NCI-H2081 treated with DMSO at 0.1 percent for 48 hours (cell line): ENCODE data around the gene SUGCT.

Experiments
- DNase-seq: peaks from one replicate; lab custom pipeline; 2025; lab: John Stamatoyannopoulos, UW

SUGCT gene

DNA sequence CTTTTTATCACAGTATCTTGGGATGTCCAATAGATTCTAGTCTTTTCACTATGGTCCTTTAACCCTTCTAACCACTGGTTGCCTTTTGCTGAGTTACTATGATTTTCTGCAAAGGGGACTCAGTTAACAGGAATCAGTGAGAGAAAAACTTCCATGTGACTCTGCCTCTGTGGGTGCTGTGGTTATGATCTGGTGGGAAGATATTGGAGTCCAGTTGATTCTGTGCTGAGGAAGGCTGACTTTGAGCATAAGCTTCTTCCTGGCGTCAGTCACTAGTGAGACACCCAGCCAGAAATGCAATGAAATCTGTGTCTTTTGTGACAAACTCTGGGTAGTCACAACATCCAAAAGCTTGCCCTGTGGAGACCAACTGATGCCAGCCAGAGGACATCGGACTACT lies 648.0 kb downstream of the SUGCT start:
- DNase-seq: no peak

DNA sequence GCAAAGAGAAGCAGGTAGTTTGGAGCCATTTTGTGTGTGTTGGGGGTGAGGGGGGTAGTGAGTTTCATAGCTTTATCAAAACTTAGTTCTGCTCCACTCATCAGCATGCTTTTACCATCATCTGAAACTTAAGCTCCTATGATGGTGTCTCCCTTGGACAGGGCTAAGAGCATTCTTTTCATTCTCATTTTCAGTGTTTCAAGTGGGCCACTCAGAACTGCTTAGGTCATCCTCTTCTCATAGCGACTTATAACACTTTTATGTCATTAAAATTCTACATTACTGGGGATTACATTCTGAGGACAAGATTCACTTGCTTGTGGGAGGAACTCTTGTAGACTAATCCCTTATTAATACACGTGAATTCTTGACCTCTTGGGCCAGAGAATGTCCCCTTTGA lies 649.4 kb downstream of the SUGCT start:
- no peak for DNase-seq

DNA sequence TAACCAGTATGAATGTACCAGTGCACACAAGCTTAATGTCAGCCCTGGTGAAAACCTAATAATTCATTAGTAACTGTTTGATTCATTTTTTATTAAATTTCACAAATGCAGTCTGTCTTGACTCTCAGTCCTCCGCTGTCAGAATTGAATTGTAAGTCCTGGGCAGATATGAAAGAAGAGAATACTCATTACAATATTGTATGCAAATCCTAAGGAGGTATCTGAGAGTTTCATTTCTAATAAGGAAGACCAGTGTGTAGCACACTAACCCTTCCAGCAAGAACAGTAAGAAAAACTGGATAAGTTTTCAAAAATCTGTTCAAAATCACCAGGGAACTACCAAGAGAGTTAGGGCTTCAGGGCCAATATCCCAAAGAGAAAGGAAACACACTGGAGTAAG lies 652.1 kb downstream of the SUGCT start:
- no peak for DNase-seq

DNA sequence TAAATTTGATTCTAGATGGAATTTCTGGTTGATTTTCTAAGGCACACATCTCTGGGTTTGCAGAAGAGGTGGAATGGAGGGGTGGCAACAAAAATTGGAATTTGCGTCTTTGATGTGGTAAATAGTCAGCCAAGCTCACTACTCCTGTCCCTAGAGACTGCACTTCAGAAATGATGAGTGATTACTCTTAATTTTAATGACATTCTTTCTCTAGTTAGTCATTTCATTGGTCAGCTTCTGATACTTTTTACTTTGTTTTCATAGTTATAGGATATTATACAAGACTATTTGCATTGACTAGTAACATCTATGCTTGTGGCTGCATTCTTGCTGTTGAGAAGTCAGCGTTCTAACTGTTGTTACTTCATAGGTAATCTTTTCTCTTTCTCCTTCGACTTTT lies 658.3 kb downstream of the SUGCT start:
- DNase-seq: no peak

DNA sequence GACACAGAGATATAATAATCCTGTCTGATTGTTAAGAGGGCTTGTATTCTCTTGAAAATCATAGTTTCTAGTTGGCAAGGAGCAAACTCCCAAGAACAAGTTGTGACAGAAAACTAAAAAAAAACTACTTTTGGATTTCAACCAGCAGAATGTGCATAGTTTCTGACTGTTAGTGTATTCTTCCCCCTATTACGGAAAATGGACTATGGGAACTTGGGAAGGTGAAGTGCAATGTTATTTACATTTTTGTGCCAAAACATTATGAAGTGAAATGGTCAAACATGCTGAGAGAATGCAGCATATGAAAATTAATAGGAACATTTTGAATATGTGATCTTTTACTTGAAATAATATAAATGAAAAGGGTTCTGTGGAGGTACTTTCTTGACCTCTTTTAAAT lies 660.8 kb downstream of the SUGCT start:
- DNase-seq: no peak

DNA sequence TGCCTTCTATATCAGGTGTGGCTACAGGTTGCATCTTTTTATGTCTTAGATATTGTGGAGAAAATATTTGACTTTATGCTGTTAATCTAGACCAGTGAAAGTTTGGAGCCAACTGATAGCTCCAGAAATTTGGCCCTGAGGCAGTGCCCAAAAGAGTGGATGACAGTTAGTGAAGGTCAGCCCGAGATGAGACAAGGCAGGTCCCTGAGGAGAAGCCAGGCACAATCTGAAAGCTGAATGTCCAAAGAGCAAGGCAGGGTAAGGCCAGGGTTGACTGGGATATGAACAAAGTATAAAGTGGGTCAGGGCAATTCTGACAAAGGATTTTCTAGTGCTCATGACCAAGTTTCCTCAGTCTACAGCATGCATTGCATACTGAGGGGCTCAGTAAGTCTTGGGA lies 661.9 kb downstream of the SUGCT start:
- DNase-seq: no peak

DNA sequence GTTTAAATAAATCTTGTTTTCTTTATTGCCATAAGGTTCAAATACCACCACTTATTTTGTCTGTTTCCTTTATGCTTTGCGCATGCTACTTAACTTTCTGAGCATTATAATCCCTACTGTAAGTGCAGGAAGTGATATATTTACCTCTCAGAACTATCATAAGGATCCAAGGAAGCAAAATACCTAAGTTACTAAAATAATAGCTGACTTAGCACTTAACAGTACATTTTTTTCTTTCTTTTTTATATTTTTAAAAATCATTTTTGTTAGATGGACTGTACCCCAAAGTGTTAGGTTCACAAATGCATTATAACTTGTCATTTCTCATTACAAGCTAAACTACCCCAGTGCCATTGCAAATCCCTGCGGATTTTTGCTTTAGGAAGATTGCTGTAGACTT lies 663.8 kb downstream of the SUGCT start:
- DNase-seq: no peak

DNA sequence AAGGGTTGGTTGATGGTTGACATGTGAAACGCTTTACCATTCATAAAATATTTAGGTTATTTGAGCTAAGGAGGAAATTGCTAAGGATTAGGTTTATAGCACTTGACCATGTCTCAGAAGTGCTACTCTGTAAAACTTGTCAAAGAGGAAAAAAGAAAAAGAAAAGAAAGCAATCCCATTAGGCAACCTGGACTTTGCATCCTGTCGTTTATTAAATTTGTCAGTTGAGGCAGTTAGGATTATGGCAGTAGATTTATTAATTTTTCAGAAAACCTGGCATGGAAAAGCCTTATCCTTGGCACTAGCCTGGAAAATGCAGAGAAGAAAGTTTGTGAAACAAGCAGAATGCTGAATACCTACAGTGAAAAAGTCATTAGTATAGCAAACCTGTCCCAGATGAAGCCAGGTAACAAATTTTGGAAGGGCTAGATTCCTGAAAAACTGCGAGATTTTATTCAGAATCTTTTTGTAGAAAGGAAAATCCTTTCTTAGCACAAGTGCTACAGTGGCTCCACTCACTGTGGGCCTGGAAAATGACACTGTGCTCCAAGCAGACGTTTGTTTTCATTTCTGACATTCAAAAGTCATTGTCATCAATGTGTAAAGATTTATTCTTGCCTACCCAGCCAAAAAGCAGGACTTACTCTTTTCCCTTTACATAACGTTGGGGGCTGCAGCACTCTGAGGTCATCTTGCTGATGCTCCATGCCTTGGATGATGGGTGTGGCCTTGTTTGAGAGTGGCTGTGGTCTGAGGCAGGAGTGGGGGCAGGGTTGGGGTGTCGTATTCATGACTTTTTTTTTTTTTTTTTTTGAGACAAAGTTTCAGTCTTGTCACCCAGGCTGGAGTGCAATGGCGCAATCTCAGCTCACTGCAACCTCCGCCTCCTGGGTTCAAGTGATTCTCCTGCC lies 664.9 kb downstream of the SUGCT start:
- DNase-seq: no peak

DNA sequence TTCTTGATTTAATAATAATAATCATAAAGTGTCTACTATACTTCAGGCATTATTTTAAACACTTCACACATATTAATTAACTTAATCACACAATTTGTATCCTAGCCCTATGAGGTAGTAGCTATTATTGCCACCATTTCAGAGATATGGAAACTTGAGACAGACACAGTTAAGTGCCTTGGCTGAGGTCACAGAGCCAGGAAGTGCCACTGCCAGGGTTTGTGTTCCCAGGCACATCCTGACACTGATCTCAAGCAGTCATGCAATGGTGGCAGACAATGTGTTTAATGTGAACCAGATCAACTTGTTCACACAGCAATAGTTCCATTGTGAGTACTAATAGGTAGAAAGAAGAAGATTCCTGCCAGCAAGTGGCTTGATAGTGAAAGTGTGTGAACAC lies 666.0 kb downstream of the SUGCT start:
- DNase-seq: no peak

DNA sequence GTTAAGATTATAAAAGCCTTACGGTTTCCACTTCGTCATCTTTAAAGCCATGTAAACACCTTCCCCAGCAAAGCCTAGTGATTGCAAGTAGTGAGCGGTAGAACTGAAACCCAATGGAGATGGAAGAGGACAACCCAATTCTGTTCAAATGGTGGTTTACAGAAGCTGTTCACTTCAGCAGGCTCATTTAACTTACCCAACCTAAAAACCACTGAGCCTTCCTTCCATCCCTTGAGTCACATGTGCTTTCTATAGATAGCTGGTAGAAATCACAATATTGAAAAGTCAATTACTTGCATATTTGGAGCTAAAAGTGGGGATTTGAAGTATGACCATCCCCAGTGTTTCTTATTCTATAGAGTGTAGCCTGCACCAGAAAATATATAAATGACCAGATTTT lies 667.7 kb downstream of the SUGCT start:
- no peak for DNase-seq

DNA sequence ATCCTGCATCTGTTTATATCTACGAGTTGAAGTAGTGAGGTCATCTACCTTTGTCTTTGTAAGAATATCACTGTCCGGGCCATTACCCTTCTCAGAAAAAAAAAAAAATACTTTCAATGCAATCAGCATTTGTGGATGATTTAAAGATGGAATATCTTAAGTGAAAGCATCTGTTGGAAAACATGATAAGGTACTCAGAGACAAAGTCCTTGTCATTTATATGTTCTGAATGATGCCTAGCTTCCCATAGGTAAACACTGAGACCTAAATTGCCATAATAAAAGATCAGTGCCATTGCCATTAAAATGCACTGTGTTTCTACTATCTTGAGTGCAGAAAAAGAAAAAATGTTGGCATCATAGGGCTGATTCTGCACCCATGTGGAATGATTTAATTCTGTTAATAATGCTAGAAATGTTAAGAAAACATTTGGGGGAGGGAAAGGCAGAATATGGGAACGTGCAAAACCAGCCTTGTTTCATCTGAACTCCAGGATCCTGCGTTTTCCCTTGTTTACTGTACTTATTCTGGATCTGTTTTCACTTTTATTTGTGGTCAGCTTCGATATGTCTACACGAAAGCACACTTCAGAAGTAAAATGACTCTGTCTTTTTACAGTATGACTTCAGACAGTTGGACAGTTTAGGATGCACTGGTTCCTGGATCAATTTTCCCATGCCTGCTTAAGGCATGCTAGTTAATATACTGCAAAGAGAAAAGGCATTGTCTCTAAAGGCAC lies 669.8 kb downstream of the SUGCT start:
- DNase-seq: no peak

DNA sequence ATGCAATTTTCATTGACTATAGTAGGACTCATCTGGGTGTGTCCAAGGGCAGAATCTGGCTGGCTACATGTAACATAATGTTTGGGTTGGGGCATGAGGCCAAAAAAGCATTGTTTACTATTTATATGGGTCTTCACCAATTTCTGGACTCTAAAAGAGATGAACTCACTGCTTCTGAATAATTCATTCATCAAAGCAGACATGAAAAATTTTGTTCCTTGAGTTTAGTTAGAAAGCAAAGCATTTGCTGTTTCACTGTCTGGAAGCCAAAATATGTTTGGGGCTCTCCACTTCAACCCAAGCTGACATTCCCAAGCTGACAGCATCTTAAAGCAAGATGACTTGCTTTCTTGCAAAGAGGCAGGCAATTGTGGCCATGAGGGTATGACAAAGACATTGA lies 670.6 kb downstream of the SUGCT start:
- DNase-seq: no peak

DNA sequence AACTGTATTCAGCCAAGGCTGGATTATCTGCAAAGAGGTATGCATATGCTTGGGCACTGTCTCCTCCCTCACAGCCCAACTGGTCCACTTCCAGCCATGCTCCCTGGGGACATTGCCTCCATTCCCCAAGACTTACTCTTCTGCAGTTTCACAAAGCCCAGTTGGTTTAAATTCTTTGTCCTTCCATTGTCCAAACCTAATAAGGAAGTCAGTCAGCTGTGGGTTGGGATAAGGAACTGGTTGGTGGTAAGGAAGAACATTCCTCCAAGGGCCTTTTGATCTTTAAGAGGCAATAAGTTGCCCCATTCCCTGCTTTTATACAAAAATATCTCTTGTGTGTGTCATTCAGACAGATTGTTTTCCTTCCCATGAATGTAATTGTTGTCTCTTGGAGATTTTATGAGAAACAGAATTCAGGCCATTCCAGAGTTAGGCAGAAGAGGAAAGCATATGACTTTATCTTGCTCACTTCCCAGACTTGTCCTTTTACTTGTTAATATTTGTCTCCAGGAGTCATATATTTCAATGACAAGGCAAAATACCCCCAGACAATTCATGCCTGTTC lies 673.7 kb downstream of the SUGCT start:
- DNase-seq: no peak

DNA sequence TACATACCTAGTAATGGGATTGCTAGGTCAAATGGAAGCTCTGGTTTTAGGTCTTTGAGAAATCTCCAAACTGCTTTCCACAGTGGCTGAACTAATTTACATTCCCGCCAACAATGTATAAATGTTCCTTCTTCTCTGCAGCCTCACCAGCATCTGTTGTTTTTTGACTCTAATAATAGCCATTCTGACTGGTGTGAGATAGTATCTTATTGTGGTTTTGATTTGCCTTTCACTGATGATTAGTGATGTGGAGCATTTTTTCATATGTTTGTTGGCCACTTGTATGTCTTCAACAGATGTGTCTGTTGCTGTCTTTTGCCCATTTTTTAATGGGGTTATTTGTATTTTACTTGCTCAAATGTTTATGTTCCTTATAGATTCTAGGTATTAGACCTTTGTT lies 675.5 kb downstream of the SUGCT start:
- no peak for DNase-seq

DNA sequence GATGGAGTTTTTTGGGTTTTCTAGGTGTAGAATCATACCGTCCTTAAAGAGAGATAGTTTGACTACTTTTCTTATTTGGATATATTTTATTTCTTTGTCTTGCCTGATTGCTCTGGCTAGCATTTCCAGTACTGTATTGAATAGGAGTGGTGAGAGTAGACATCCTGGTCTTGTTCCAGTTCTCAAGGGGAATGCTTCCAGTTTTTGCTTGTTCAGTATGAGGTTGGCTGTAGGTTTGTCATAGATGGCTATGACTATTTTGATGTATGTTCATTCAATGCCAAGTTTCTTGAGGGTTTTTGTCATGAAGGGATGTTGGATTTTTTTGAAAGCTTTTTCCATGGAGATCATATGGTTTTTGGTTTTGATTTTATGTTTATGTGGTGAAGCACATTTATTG lies 676.9 kb downstream of the SUGCT start:
- no peak for DNase-seq

DNA sequence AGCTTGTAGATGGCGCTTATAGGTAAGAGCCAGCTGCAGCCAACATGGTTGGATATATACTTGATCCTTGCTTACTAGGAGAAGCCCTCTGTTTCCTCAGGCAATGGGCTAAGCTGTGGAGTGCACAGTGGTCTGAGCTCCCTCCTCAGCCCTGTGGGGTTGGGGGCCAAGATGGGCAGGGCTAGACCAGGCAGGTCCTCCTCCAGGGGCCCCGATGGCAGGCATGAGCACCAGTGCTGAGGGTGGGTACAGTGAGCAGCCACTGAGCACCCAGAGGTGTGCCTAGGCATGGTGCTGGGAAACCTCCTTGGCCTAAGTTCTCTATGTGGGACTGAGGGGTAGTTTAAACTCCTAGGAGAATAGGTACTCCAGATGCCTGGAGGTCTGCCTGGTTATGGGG lies 680.2 kb downstream of the SUGCT start:
- DNase-seq: no peak

DNA sequence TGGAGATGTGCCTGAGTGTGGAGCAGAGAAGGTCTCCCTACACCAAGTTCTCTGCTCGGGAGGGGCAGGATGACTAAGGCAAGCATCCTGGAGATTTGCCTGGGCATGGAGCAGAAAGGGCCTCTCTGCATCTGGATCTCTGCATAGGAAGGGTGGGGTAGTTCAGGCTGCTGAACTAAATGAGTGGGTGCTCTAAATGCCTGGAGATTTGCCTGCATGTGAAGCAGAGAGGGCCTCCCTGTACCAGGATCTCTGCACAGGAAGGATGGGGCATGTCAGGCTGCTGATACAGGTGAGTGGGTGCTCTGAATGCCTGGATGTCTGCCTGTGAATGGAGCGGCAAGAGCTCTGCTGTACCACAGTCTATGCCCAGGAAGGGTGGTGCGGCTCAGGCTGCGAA lies 680.7 kb downstream of the SUGCT start:
- no peak for DNase-seq

DNA sequence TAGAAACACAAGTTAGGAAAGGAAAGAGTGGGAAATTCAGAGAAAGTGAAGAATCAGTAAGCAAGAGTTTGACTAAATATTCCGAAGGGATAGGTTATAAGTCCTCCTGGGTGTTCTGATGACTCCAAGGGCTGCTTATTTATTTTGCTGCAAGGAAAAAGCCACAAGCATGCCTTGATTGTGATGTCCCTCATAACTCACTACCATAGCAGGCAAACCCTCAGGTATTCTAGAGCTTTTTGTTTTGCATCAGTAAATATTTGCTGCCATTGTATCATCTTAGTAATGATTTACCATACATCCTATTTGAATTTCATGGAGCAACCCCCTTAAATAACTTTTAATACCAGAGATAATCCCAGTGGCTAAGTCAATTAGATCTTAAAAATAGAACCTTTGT lies 688.1 kb downstream of the SUGCT start:
- DNase-seq: no peak

DNA sequence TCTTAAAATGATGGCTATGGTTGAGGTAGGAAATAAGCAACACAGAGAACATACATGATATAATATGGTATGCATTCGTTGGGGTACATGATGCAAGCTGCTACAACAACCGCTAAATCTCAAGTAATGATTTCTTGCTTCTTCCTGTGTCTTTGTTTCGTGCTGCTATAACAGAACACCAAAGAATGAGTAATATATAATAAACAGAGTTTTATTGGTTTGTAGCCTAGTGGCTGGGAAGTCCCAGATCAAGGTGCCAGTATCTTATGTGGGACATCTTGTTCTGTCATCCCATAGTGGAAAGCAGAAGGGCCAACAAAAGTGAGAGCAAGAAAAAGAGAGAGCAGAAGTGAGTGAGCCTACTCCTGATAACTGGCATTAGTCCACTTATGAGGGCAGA lies 689.7 kb downstream of the SUGCT start:
- DNase-seq: no peak

DNA sequence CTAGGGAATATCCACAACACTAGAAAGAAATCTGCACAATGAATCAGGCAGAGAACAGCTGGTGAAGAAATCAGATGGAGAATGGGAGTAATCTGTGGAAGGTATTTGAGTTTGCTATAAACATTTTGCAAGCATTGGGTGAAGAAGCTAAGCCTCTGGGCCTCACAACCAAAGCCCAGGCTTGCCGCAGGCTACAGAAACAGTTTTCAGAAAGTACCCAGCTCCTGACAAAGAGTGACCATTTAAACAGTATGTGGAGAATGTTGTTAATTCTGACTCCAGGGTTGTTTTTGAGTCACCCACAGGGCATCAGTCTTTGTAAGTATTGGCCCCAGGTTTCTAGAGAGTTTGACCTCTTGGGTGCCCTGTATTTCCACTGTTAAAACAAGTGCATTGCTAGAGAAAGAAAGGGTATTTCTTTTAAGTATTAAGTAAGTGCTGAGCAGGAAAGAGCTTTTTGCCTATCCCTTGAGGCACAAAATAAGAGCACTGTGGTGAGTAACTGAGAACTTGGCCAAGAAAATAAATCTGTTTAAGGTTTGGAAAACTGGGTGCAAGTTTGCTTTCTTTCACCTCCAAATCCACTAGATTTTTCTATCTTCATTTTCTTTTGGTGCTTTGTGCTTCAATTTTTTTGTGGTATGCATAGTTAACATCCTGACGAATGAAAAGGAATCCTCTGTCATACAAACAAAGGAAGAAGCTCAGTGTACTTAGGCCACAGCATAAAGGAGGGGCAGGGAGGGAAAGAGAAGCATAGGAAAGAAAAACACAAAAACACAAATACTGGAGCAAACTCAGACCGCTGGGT lies 691.8 kb downstream of the SUGCT start:
- DNase-seq: no peak

DNA sequence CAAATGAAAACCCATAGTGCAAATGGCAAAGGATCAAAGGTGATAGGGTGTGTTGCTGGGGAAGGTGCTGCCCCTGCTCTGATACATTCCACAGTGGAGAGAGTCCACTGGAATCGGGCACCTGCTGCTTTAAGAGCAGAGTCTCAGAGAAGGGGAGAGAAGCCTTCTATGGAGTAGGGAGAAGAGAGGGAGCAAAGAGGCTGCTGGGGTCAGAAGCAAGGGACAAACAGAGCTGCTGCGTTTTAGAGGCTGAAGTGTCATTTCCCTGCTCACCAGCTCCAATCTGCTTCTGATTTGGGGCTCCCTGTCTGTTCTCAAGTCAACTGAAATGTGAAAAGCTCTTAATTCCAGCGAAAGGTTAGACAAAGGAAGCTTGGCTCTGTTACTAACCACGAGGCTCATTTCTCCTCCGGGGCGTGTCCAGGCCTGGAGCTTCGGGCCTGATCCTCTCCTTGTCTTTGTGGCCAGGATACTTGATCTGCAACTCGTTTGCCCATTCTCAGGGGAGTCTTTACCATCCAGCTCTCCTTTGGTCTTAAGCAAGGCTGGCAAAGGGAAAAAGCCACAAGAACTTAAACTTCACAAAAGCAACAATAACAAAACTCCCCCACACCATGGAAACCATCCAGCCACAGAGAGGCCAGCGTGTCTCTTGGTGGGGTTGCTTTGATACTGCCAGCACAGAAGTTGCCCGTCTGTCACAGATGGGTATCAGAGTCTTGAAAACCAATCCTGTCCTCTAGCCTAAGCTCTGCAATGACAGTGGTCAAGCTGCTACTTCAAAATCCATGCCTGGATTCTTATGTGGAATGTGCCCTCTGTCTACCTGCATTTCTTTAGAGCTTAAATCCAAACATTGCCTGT lies 692.6 kb downstream of the SUGCT start:
- no peak for DNase-seq
